Activated B cell treated with CpG ODN at 0.5 μM for 24 hours (primary cell): Measurements from ENCODE around the gene MAD1L1. TPM values are rescaled to one million over a fixed set of nuclear protein-coding genes. Genes with fewer than 3 reads are reported as not detected.

Experiments
- ATAC-seq: fragments of 200-7000 bp; cut with Tn5 transposase; one replicate; pipeline ENCODE4 v1.10.0; 2021; ENCODE audit warnings: low read depth, mild to moderate bottlenecking, moderate library complexity
- CTCF ChIA-PET: fragments of 350-600 bp; sonication (Branson Sonifier 250); formaldehyde crosslinking; loops from one replicate; lab custom pipeline; 2021; ENCODE audit warnings: antibody characterized with exemption; lab: Charles Lee
- POLR2A ChIA-PET: fragments of 350-600 bp; sonication (Branson Sonifier 250); formaldehyde crosslinking; loops from one replicate; lab custom pipeline; 2021; ENCODE audit warnings: antibody characterized with exemption; lab: Charles Lee
- DNase-seq: peaks from one replicate; pipeline ENCODE4 v3.0.0; 2022
- H3K27ac Mint-ChIP-seq: one replicate; pipeline ENCODE4 v1.8.0; 2020; ENCODE audit warnings: mixed read lengths
- H3K27me3 Mint-ChIP-seq: one replicate; pipeline ENCODE4 v1.8.0; 2021; ENCODE audit warnings: mixed read lengths
- H3K36me3 Mint-ChIP-seq: one replicate; pipeline ENCODE4 v1.8.0; 2021; ENCODE audit warnings: low read depth, mixed read lengths
- H3K4me1 Mint-ChIP-seq: one replicate; pipeline ENCODE4 v1.8.0; 2021; ENCODE audit warnings: mixed read lengths
- H3K4me3 Mint-ChIP-seq: one replicate; pipeline ENCODE4 v1.8.0; 2020; ENCODE audit warnings: mild to moderate bottlenecking, mixed read lengths
- H3K9me3 Mint-ChIP-seq: one replicate; pipeline ENCODE4 v1.8.0; 2020; ENCODE audit warnings: mixed read lengths
- CTCF ChIP-seq: fragments of 200-600 bp; IDR thresholded peaks from one replicate; pipeline ENCODE4 v1.8.0; 2022; ENCODE audit warnings: antibody characterized with exemption, mild to moderate bottlenecking
- intact Hi-C: fragments of 100-400 bp; cut with micrococcal nuclease; formaldehyde crosslinking; loops from one replicate; pipeline ENCODE4 v1.15.1; 2024
- total RNA-seq: library from RNA; stranded (reverse); gene quantifications from 2 replicates; pipeline ENCODE4 v1.2.3, GENCODE V29; 2022

MAD1L1 gene
- total RNA-seq, 1 donor from 2014 or later, result 54.6 TPM

- TF ChIP-seq CTCF, result no peak
- Mint-ChIP-seq H3K4me1 (peaks cover 52% of the 10 kb centered on the region), H3K27me3 (no peaks in the 10 kb centered on the region), H3K27ac (no peak overlapping the region), H3K4me3 (no peak overlapping the region), H3K9me3 (no peaks in the 10 kb centered on the region), H3K36me3 (peaks cover 12% of the 10 kb centered on the region)
- ATAC-seq (no peak), DNase-seq (no peak)
- ChIA-PET CTCF (no interaction called here), POLR2A (no interaction called here)
- intact Hi-C loops, result no loop called here
Measured at GRCh38 chr7:2095436-2095835, 137.3 kb downstream of the MAD1L1 start.

GRCh38 chr7:2094454-2095045 lies 138.2 kb downstream of the MAD1L1 start:
- peaks cover 43% of the 10 kb centered on the region for H3K4me1 Mint-ChIP-seq
- no peak for DNase-seq
- intact Hi-C loops, result no loop called here
- H3K27ac Mint-ChIP-seq, result no peak overlapping the region
- ChIA-PET POLR2A (no interaction called here), CTCF (no interaction called here)
- ATAC-seq, result no peak
- H3K4me3 Mint-ChIP-seq, result no peak overlapping the region
- no peak for TF ChIP-seq CTCF
- peaks cover 12% of the 10 kb centered on the region for H3K36me3 Mint-ChIP-seq
- no peaks in the 10 kb centered on the region for H3K9me3 Mint-ChIP-seq
- no peaks in the 10 kb centered on the region for H3K27me3 Mint-ChIP-seq

GRCh38 chr7:2093843-2094220 lies 138.9 kb downstream of the MAD1L1 start:
- H3K9me3 Mint-ChIP-seq, result no peaks in the 10 kb centered on the region
- peaks cover 12% of the 10 kb centered on the region for H3K36me3 Mint-ChIP-seq
- no peak for TF ChIP-seq CTCF
- H3K27me3 Mint-ChIP-seq, result no peaks in the 10 kb centered on the region
- no peak overlapping the region for H3K4me3 Mint-ChIP-seq
- ATAC-seq (no peak), DNase-seq (no peak)
- POLR2A ChIA-PET, result interaction anchor here (1.1 kb wide), 1 partner anchor 260 kb away, joined by 3 read pairs; the partner anchor contains the start of gene EIF3B
- no peak overlapping the region for H3K27ac Mint-ChIP-seq
- CTCF ChIA-PET, result interaction anchor here (0.8 kb wide), 1 partner anchor 515 kb away, joined by 4 read pairs; no protein-coding TSS in a partner anchor
- H3K4me1 Mint-ChIP-seq, result peaks cover 36% of the 10 kb centered on the region
- intact Hi-C loops, result no loop called here

GRCh38 chr7:2093215-2093842 lies 139.4 kb downstream of the MAD1L1 start:
- Mint-ChIP-seq H3K27me3 (no peaks in the 10 kb centered on the region), H3K36me3 (peaks cover 12% of the 10 kb centered on the region), H3K27ac (no peak overlapping the region), H3K9me3 (no peaks in the 10 kb centered on the region), H3K4me1 (peaks cover 31% of the 10 kb centered on the region), H3K4me3 (no peak overlapping the region)
- DNase-seq, result no peak
- intact Hi-C loops, result no loop called here
- ChIA-PET CTCF (interaction anchor here (0.8 kb wide), 1 partner anchor 514 kb away, joined by 4 read pairs; no protein-coding TSS in a partner anchor), POLR2A (interaction anchor here (1.1 kb wide), 1 partner anchor 261 kb away, joined by 3 read pairs; the partner anchor contains the start of gene EIF3B)
- ATAC-seq, result no peak
- no peak for TF ChIP-seq CTCF

GRCh38 chr7:2092279-2092678 lies 140.5 kb downstream of the MAD1L1 start:
- Mint-ChIP-seq H3K4me1 (peaks cover 25% of the 10 kb centered on the region), H3K27ac (no peak overlapping the region), H3K27me3 (no peaks in the 10 kb centered on the region), H3K36me3 (peaks cover 12% of the 10 kb centered on the region), H3K4me3 (no peak overlapping the region), H3K9me3 (no peaks in the 10 kb centered on the region)
- ChIA-PET POLR2A (no interaction called here), CTCF (no interaction called here)
- TF ChIP-seq CTCF, result no peak
- DNase-seq, result no peak
- no peak for ATAC-seq
- intact Hi-C loops, result no loop called here
